Progenitor cell of endocrine pancreas (in vitro differentiated cells): ENCODE measurements around the gene ZDHHC11B. TPM values are rescaled to one million over a fixed set of nuclear protein-coding genes. Genes with fewer than 3 reads are reported as not detected.
A peak's percentile ranks its signal among the peaks of the same experiment; 100 is the strongest.
"Not testable (repeated sequence)": the region's sequence is repeated elsewhere in the genome, so short reads cannot be mapped to it uniquely, and the experiment has no call there.

ENCODE experiments used
- DNase-seq: peaks from one replicate; pipeline ENCODE4 v3.0.0; 2021; ENCODE audit warnings: low spot score; ENCODE audit not compliant: unreplicated experiment
- H3K27ac Mint-ChIP-seq: 2 replicates; pipeline ENCODE4 v1.8.0; 2021; ENCODE audit warnings: mild to moderate bottlenecking, moderate library complexity, mixed read lengths
- H3K27me3 Mint-ChIP-seq: 2 replicates; pipeline ENCODE4 v1.8.0; 2021; ENCODE audit warnings: mixed read lengths
- H3K36me3 Mint-ChIP-seq: 2 replicates; pipeline ENCODE4 v1.8.0; 2022; ENCODE audit warnings: mixed read lengths; ENCODE audit not compliant: insufficient read depth
- H3K4me1 Mint-ChIP-seq: 2 replicates; pipeline ENCODE4 v1.8.0; 2021; ENCODE audit warnings: low read depth, mixed read lengths
- H3K4me3 Mint-ChIP-seq: 2 replicates; pipeline ENCODE4 v1.8.0; 2021; ENCODE audit warnings: low read depth, mild to moderate bottlenecking, moderate library complexity, mixed read lengths
- H3K9me3 Mint-ChIP-seq: 2 replicates; pipeline ENCODE4 v1.8.0; 2021; ENCODE audit warnings: low read depth, mixed read lengths
- total RNA-seq: library from RNA; stranded (reverse); gene quantifications from 2 replicates; pipeline ENCODE4 v1.2.1, GENCODE V29; 2021
- TF ChIP-seq, protein P1 (sequence below): fragments of 200-600 bp; sonication (generic); IDR thresholded peaks from one replicate; pipeline ENCODE4 v1.5.0; 2021; ENCODE audit warnings: antibody characterized with exemption, mild to moderate bottlenecking; ENCODE audit not compliant: unreplicated experiment

ZDHHC11B gene
- total RNA-seq, 1 donor from 2014 or later, result 8.7 TPM

DNA sequence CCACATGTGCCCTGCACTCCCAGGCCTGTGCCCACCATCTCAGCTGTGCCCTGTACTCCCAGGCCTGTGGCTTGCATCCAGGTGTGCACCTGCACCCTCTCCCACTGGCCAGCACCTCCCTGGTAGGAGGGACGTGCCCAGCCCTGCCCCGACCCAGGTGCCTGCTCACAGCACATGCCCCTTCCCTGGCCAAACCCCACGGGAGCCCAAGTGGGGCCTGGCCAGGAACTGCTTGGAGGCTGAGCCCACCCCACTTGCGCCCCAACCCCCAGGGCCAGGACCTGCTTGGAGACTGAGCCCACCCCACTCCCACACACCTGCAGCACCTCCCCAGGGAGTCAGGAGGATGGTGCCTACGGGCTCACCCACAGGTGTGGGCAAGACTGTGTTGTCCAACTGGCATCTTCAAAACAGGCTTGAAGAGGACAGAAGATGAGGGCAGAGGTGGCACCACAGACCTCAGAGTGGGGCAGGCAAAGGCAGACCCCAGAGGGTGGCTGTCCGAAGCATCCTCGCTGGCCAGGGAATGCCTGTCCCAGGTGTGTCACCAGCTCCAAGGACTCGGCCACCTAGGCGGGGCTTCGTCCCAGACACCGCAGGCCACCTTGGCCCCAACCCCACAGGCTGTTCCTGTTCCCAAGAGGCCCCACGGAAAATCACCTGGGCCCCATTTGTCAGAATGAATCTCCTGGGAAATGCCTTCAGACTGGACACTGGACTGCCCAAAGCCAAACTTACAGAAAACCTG is 10.8 kb downstream of the ZDHHC11B start:
- TF ChIP-seq, protein P1, sequence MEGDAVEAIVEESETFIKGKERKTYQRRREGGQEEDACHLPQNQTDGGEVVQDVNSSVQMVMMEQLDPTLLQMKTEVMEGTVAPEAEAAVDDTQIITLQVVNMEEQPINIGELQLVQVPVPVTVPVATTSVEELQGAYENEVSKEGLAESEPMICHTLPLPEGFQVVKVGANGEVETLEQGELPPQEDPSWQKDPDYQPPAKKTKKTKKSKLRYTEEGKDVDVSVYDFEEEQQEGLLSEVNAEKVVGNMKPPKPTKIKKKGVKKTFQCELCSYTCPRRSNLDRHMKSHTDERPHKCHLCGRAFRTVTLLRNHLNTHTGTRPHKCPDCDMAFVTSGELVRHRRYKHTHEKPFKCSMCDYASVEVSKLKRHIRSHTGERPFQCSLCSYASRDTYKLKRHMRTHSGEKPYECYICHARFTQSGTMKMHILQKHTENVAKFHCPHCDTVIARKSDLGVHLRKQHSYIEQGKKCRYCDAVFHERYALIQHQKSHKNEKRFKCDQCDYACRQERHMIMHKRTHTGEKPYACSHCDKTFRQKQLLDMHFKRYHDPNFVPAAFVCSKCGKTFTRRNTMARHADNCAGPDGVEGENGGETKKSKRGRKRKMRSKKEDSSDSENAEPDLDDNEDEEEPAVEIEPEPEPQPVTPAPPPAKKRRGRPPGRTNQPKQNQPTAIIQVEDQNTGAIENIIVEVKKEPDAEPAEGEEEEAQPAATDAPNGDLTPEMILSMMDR, result no peak
- H3K27ac Mint-ChIP-seq, result no peak overlapping the region
- no peak overlapping the region for H3K4me3 Mint-ChIP-seq
- H3K9me3 Mint-ChIP-seq, result peaks cover 3% of the 10 kb centered on the region
- peaks cover 2% of the 10 kb centered on the region for H3K36me3 Mint-ChIP-seq
- no peak for DNase-seq
- peaks cover 4% of the 10 kb centered on the region for H3K27me3 Mint-ChIP-seq
- no peaks in the 10 kb centered on the region for H3K4me1 Mint-ChIP-seq

DNA sequence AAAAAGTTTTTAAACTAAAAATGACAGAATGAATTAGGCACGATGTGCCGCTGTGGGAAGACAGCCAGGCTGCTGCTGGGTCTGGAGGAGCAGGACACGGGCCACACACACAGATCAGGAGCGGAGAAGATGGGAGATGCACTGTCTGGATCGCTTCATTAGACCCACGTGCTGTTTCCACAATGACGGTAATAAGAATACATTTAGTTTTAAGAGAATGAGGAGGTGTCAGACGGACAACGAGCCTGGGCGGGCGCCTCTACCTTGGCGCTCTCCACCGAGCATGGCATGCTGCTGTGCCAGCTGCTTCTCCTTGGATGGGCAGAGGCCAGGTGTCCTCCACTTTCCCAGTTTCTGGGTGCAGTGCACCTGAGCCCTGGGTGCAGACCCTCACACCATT is 11.6 kb downstream of the ZDHHC11B start:
- H3K27me3 Mint-ChIP-seq, H3K27ac Mint-ChIP-seq, DNase-seq, H3K36me3 Mint-ChIP-seq, H3K4me3 Mint-ChIP-seq, H3K4me1 Mint-ChIP-seq, H3K9me3 Mint-ChIP-seq: not testable (repeated sequence)

DNA sequence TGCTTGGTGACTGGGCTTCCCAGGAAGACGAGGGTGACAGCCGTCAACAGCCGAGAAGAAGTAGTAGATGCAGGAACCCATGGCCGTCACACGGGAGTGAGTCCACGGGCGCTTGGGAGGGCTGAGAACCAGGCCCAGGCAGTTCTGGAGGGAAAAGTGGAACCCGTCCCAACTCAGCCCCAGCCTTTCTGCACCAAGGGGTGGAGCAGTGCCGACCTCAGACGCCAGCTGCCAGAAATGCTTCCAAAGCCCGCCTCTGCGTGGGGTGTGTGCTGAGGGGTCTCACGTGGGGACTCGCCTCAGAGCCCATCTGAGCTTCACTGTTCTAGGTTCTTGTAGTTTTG is 12.0 kb downstream of the ZDHHC11B start:
- H3K4me1 Mint-ChIP-seq, H3K27me3 Mint-ChIP-seq, H3K36me3 Mint-ChIP-seq, H3K27ac Mint-ChIP-seq, H3K9me3 Mint-ChIP-seq, H3K4me3 Mint-ChIP-seq, DNase-seq: not testable (repeated sequence)

DNA sequence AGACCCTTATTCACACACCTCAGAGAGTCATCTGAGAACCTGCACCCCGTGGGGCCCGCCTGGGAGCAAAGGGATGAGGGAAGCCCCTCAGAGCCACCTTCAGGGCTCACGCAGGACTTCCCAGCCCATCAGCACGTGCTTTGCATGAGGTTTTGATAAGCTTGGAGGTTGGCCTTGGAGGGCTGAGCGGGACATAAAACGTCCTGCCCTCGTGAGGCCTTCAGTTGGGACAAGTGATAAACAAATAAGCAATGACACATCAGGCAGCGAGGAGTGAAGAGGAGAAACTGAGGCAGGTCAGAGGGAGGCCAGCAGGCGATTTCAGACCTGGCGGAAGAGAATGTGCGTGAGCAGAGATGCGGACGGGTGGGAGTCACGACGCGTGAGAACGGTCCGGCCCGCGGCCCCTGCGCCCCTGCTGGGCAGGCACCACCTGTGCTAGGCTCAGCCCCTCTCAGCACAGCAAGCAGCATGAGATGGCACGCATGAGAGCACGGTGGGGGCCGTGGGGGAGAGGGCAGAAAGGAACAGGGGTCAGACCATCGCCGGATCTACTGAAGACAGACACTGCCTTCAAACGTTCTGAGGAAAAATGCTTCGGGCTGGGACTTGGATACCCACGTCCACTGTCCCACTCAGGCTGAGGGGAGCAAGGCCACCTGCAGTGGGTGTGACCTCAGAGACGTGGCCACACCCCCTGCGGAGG is 12.5 kb downstream of the ZDHHC11B start:
- not testable (repeated sequence) for H3K4me1 Mint-ChIP-seq, H3K36me3 Mint-ChIP-seq, DNase-seq, H3K27me3 Mint-ChIP-seq, H3K9me3 Mint-ChIP-seq, H3K27ac Mint-ChIP-seq, H3K4me3 Mint-ChIP-seq

DNA sequence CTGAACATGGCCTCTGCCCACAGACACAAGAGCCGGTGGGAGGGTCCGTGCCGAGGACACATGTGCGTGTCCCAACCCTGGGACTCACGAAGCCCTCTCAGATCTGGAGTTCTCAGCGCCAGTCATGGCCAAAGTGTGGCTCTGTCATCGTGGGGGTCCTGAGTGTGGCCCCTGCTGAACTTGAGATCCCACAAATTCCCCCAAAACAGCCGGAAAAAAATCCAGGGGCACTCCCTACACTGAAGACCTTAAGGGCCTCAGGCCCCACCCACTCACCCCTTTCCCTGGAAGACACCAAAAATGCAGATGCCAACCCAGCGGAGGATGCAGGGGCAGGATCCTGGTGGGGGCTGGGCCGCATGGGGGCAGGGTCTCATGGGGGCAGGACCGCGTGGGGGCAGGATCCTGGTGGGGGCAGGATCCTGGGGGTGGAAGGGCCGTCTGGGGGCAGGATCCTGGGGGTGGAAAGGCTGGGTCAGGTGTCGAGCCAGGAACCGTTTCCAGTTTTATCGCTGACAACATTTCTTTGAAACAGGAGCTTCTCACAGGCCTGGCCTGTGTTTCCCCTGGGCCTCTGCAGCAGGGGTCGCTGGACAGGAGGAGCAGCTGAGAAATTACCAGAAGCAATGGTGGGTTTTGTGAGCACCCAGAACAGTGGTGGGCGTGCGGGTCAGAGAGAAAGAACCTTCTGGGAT is 13.3 kb downstream of the ZDHHC11B start:
- not testable (repeated sequence) for H3K9me3 Mint-ChIP-seq, DNase-seq, H3K4me3 Mint-ChIP-seq, H3K36me3 Mint-ChIP-seq, H3K4me1 Mint-ChIP-seq, H3K27me3 Mint-ChIP-seq
- H3K27ac Mint-ChIP-seq, result peak overlapping the region; percentile 90

DNA sequence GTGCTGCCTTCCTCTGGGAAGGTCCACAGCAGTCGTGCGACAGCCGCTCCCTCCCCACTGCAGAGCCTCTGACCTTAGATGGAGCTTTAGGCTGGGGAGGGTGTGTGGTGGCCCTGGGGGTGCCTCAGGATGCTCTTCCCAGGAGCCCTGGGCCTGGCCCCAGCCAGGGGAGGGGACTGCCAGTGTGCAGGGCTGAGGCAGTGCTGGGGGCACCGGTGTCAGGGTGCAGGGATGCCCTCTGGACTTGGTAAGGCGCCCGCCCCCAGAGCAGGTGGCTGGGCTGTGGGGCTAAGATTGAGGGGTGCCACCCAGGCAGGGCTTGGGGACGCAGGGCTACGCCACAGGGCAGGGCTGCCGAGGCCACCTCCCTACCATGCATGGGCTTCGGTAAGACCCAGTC is 13.9 kb downstream of the ZDHHC11B start:
- H3K27me3 Mint-ChIP-seq, H3K4me1 Mint-ChIP-seq, H3K27ac Mint-ChIP-seq, H3K9me3 Mint-ChIP-seq, H3K36me3 Mint-ChIP-seq, H3K4me3 Mint-ChIP-seq, DNase-seq: not testable (repeated sequence)

DNA sequence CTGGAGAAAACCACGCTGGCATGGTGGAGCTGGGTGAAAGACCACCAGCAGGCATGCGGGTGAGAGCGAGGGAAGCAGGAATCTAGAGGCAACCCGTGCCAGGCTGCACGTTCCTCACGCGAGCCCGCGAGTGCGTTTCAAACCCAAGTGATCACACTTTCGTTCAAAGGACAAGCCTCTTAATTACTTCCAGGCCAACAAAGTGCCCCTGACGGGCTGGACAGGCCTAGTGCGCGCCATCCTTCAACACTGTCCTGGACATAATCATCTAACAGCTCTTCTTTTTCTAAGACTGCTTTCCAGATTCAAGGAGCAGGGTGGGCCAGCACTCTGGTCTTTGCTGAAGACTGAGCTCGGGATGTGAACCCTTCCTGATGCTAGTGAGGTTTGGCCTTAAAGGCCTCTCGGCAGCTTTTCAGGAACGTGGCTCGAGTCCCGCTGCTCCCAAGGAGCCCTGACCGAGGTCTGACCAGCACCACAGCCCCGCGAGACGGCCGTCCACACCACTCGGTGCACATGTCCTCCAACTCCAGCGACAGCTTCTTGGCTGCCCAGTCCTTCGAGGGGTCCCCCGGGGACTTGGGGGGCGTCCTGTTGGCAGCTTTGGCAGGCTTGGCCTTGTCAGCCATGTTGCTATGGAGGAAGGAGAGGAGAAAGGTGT is 14.9 kb downstream of the ZDHHC11B start:
- DNase-seq, H3K27ac Mint-ChIP-seq, H3K4me3 Mint-ChIP-seq, H3K9me3 Mint-ChIP-seq, H3K27me3 Mint-ChIP-seq, H3K4me1 Mint-ChIP-seq, H3K36me3 Mint-ChIP-seq: not testable (repeated sequence)

DNA sequence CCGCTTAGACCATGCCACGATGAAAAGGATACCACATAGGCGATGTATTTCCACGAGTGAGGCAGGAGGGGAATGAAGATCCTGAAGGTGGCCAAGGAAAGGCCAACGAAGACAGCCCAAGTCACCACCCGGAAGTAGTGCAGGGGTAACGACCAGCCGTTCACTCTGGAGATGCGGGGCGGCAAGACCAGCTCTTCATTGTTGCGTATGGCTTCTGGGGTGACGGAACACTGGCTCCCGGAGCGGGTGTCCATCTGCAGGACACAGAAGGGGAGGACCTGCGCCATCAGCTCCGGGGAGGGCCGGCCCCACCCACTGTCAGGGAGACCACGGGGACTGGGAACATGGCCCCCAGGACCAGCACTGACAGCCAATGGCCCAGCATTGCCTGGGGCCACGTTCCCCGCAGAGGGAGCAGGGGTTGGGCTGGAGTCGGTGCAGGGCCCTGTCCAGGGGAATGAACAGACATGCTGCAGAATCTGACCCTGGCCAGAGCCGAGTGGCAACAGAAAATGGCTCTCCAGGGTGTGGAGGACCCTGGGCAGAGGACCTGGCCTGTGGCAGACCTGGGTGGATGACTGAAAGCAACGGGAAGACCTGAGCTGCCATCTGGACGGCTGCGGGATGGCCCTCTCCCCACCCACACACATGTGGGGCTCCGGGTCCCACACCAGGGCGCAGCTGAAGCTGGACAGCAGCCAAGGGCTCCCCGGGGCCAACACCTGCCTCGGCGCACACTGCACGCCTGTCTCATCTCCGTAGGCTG is 17.7 kb downstream of the ZDHHC11B start:
- Mint-ChIP-seq H3K9me3 (peaks cover 5% of the 10 kb centered on the region), H3K4me1 (peaks cover 1% of the 10 kb centered on the region), H3K36me3 (peaks cover 11% of the 10 kb centered on the region), H3K27me3 (no peaks in the 10 kb centered on the region), H3K4me3 (no peak overlapping the region), H3K27ac (no peak overlapping the region)
- DNase-seq, result no peak
- TF ChIP-seq, protein P1, result no peak
